Fibroblast of skin of right quadriceps (primary cell): ENCODE results near the gene CLDN6.

Experiments used
- DNase-seq: peaks from one replicate; pipeline ENCODE4 v3.0.0-alpha.2; 2013

Gene CLDN6

DNA sequence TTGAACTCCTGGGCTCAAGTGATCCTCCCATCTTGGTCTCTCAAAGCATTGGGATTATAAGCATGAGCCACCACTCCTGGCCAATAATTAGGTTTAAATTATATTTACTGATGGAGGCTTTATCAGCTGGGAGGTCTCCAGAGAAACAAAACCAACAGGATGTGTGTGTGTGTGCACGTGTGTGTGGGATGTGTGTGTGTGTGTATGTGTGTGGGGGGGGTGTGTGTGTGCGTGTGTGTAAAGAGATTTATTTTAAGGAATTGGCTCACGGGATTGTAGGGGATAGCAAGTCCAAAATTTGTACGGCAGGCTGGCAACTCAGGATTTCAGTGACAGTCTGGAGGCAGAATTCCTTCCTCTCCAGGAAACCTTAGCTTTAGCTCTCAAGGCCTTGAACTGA, 33.0 kb upstream of the CLDN6 start:
- DNase-seq = no peak

DNA sequence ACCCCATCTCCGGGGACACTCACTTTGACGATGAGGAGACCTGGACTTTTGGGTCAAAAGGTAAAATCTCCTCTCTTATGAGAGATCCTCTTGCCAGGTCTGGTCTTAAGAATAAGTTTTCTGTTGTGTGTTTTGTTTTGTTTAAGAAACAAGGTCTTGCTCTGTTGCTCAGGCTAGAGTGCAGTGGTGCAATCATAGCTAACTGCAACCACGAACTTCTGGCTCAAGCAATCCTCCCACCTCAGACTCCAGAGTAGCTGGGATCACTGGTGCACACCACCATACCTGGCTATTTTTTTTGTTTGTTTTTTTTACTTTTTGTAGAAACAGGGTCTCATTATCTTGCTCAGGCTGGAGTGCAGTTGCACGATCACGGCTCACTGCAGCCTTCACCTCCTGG, 32.5 kb upstream of the CLDN6 start:
- no peak for DNase-seq

DNA sequence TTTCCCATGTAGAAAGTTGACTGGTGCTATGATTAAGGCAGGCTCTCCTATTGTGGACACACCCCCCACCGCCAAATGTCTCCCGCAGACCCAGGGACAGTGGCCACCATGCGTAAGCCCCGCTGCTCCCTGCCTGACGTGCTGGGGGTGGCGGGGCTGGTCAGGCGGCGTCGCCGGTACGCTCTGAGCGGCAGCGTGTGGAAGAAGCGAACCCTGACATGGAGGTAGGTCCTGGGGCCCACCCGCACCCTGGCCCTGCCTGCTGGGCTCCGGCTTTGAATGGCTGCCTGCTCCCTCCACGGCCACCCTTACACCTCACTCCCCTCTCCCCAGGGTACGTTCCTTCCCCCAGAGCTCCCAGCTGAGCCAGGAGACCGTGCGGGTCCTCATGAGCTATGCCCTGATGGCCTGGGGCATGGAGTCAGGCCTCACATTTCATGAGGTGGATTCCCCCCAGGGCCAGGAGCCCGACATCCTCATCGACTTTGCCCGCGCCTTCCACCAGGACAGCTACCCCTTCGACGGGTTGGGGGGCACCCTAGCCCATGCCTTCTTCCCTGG, 32.0 kb upstream of the CLDN6 start:
- no peak for DNase-seq

- no peak for DNase-seq
Observed at GRCh38 chr16:3047387-3047720, 29.4 kb upstream of the CLDN6 start.

GRCh38 chr16:3046641-3047386, 28.8 kb upstream of the CLDN6 start:
- no peak for DNase-seq

DNA sequence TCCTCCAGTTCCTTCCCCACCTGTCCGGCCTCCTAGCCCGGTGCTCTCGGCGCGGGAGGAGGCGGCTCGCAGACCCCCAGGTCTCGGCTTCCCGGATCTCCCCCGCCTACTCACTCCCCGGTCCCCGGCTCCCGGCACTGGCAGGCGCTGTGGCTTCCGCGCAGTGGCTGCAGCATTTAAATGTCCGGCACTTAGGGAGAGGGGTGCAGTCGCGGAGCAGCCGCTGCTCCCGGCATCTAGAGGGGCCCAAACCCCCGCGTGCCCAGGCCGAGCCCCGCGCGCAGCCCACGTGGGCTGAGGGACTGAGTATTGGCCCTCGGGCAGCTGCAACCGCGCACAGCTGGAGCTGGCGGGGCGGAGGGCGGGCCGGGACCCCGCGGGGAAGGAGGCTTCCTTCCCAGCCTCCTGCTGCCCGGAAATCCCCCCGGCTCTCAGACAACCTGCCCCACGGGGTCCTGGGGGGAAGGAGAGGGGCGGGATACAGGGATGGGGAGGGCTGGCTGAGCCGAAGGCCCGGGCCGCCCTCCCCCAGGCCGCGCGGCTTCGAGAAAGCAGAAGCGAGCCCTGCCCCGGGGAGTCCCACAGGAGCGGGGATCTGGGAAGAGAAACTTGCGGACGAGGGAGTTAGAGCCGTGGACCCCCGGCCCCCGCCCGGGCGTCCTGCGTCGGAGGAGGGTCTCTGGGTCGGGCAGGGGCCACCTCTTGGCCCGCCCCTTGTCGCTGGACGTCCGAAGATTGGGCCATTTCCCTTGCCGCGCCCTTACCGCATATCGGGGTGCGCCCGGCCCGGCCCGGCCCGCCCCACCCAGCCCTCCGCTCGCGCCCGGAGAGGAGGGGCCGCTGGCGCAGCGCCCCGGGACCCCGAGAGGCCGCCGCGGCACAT, 28.0 kb upstream of the CLDN6 start, which contains the start of gene MMP25:
Gene MMP25 (plus strand): TSS at position 804 of the 883 bp plus-strand sequence. CDS start 357 bp downstream, outside the sequence.
- DNase-seq = no peak

GRCh38 chr16:3044708-3045107, 26.7 kb upstream of the CLDN6 start:
- DNase-seq = no peak

GRCh38 chr16:3042376-3042775, 24.4 kb upstream of the CLDN6 start:
- no peak for DNase-seq

- no peak for DNase-seq
Observed at GRCh38 chr16:3038896-3039295, 20.9 kb upstream of the CLDN6 start.

DNA sequence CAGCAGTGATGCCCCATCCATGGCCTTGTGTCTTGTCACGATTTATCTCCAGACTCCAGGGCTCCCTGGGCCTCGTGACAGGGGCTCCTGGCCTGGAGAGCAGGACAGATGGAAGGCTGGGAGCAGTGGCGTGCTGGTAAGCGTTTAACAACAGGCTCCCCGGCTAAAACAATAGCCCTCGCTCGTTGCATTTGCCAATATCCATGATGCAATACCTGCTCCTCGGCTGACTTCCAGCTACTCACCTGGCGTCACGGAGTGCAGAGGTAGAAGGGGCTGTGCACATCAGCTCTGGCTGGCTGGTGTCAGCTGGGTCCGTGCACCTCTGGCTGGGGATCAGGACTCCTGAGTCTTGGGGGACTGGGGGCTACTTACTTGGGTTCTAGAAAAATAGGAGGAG, 20.3 kb upstream of the CLDN6 start:
- DNase-seq = no peak

DNA sequence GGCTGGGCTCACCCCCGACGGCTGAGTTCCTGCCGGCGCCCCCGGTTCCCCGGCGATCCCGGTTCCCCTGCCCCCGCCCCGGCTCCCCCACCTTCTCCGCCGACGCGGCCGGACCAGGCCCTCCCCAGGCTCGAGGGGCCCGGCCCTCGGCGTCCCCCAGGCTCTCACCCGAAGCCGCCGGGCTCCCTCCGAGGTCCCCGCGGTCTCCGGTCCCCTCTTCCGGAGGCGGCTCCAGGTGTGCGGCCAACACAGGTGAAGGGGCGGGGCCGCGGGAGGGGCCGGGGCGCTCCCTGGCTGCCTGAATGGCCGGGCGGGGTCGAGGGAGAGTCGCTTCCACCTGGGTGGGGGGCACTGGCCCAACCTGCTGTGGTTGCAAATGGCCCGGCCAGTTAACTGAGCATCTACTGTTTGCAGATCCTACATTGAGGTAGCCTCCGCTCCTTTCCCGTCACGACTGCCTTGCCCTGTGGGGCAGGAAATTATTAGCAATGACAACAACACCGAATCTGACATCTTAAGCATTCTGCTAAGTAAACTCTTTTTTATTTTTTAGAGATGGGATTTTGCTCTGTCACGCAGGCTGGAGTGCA, 18.8 kb upstream of the CLDN6 start, which contains the start of gene BICDL2:
Gene BICDL2 (minus strand): TSS at position 219 of the 590 bp plus-strand sequence. CDS start 1,448 bp downstream, outside the sequence.
- no peak for DNase-seq

GRCh38 chr16:3035972-3036725, 18.2 kb upstream of the CLDN6 start:
- no peak for DNase-seq

- DNase-seq = no peak
Observed at GRCh38 chr16:3035289-3035971, 17.4 kb upstream of the CLDN6 start.

- DNase-seq = no peak
Observed at GRCh38 chr16:3032624-3033023, 14.6 kb upstream of the CLDN6 start.

DNA sequence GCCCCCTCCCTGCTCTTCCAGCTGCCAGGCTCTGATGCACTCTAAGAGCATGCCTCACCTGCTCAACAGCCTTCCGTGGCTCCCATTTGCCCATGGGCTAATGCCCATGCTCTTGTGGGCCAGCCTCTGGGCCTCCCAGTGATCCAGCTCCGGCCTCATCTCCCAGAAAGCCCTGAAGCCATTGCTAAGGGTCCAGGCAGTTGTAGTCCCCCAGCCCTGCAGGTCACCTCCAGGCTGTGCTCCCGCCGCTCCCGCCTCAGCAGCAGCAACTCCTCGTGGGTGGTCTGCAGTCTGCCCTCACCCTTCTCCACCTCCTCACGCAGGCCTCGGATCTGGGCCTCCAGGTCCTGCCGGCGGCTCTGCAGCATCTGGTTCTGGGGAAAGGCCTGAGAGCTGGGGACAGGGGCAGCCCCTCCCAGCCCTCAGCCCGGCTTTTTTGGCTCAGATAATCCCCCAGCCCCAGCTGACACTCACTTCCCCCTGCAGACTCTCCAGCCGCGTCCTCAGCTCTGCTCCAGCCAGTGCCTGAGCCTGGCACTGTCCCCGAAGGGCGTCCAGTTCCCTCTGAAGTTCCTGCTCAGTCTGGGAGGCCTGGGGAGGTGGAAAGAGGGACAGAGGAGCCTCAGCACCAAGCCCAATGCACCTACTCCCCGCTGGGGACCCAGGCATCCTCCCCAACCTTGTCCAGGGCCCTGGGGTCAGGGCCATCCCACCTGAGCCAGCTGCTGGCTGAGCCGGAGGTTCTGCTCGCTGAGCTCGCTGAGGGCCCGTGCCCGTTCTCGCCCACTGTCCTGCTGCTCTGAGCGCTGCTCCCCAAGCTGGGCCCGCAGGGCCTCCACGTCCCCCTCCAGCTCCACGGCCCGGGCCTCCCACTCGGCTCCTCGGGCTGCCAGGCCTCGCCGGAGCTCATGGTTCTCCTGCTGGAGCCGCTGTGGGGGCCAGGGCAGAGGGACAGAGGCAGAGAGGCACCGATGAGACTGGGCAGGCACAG, 12.5 kb upstream of the CLDN6 start:
- no peak for DNase-seq

- DNase-seq = peak; percentile 33
Observed at GRCh38 chr16:3029491-3030221, 11.7 kb upstream of the CLDN6 start.

- DNase-seq = no peak
Observed at GRCh38 chr16:3028716-3029319, 10.8 kb upstream of the CLDN6 start.

DNA sequence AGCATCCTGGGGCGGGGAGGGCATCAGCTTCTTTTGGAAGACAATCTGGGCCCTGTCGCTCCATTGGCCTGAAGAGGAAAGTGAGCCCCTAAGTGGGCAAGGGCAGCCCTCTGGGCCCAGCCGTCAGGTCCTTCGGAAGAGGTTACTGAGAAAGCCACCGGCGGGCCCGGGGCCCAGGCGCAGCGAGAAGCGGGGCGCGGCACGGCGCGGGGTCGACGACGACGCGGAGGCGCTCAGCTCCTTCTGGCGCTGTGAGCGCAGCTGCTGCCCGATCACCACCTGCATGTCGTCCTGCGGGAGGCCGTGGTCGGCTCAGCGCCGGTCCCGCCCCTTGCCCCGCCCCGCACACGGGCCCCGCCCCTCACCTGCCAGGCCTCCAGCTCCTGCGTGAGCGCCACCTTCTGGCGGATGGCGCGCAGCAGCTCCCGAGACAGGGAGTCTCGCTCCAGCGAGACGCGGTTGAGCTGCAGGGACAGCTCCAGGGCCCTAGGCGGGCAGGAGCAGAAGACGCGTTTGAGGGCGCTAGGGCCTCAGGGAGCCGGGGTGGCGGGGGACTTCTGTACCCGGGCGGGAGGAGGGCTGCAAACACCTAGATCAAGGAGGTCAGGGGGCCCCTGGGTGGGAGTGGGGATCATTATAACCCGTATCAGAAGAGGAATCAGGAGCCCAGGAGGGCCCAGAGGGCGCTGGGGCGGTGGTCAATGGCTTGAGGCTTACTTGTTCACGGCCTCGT, 10.2 kb upstream of the CLDN6 start:
- DNase-seq = peak; percentile 72

DNA sequence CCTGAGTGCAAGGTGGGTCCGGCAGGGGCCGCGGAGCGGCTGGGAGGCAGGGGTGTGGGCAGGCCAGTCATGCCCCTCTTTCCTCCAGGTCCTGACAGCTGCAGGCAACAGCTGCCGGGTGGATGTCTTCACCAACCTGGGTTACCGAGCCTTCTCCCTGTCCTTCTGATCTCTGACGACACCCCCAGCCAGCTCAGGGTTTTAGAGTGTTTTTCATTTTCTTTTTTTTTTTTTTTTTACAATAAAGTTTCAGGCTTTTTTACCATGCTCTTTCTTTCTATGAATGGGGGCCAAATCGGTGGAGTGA, 9.5 kb upstream of the CLDN6 start:
- no peak for DNase-seq
